Measurements from ENCODE around the gene ZNF646.

DNA sequence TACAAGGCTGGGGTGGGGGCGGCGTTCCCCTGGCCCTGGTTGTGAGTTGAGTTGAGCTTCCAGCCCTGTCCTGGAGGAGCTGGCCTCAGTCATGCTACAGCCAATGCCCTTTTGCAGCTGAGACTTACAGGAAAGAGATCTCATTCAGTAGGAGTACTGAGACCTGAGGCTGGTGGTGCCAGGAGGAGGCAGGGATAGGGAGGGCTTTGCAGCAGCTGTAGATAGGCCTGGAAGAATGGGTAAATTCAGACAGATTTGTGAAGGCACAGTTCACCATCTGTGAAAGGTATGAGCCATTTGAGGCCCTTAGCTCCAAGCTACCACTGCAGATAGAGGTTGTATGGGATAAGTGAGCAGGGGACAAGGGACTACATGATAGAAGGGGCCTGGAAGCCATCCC, 35.2 kb upstream of the ZNF646 start:
- TF ChIP-seq GATA2 (IDR thresholded peaks at IDR 0.05; ENCODE audit: low read depth, low read length) = no peak
- TF ChIP-seq GATA3 (IDR thresholded peaks at IDR 0.05; ENCODE audit: low read depth, low read length) = no peak

Data from SH-SY5Y (cell line).